C4-2B (cell line): ENCODE measurements around the gene POLK.

ENCODE experiments used
- ZFX ChIP-seq: fragments of 450-650 bp; IDR thresholded peaks from 2 replicates; pipeline ENCODE4 v1.6.1; 2017
- TF ChIP-seq, protein P1 (sequence below): fragments of 450-650 bp; conservative IDR thresholded peaks from 2 replicates; pipeline ENCODE4 v1.5.1; 2017; ENCODE audit warnings: mild to moderate bottlenecking

GRCh38 chr5:75558981-75559632 lies 47.4 kb downstream of the POLK start:
- TF ChIP-seq, protein P1, sequence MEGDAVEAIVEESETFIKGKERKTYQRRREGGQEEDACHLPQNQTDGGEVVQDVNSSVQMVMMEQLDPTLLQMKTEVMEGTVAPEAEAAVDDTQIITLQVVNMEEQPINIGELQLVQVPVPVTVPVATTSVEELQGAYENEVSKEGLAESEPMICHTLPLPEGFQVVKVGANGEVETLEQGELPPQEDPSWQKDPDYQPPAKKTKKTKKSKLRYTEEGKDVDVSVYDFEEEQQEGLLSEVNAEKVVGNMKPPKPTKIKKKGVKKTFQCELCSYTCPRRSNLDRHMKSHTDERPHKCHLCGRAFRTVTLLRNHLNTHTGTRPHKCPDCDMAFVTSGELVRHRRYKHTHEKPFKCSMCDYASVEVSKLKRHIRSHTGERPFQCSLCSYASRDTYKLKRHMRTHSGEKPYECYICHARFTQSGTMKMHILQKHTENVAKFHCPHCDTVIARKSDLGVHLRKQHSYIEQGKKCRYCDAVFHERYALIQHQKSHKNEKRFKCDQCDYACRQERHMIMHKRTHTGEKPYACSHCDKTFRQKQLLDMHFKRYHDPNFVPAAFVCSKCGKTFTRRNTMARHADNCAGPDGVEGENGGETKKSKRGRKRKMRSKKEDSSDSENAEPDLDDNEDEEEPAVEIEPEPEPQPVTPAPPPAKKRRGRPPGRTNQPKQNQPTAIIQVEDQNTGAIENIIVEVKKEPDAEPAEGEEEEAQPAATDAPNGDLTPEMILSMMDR: no peak
- TF ChIP-seq ZFX: no peak
